Neural cell (in vitro differentiated cells): ENCODE data around the gene SHANK3. TPM values are rescaled to one million over a fixed set of nuclear protein-coding genes. Genes with fewer than 3 reads are reported as not detected.

Experiments
- H2AFZ ChIP-seq: fragments of 200-600, 300-800 bp; sonication (generic), shearing (Covaris generic); 2 replicates; pipeline ENCODE4 v1.6.0; 2014; ENCODE audit warnings: low read depth, mild to moderate bottlenecking, antibody characterized with exemption, low read length, moderate library complexity
- H3F3A ChIP-seq: fragments of 200-600 bp; shearing (Covaris generic); 2 replicates; pipeline ENCODE4 v1.6.1; 2016; ENCODE audit warnings: mild to moderate bottlenecking, moderate library complexity, mixed read lengths, antibody characterized with exemption, low read length; ENCODE audit not compliant: insufficient read depth, poor library complexity, severe bottlenecking
- H3K27ac ChIP-seq: fragments of 200-600, 300-800 bp; sonication (generic), shearing (Covaris generic); 2 replicates; pipeline ENCODE4 v1.5.1; 2014; ENCODE audit warnings: mild to moderate bottlenecking, low read length, moderate library complexity
- H3K27me3 ChIP-seq: fragments of 300-800, 200-600 bp; sonication (generic), shearing (Covaris generic); 2 replicates; pipeline ENCODE4 v1.6.0; 2014; ENCODE audit warnings: mild to moderate bottlenecking, low read depth, low read length, moderate library complexity; ENCODE audit not compliant: insufficient read depth
- H3K36me3 ChIP-seq: fragments of 300-800, 200-600 bp; sonication (generic), shearing (Covaris generic); 2 replicates; pipeline ENCODE4 v1.5.1; 2014; ENCODE audit warnings: mild to moderate bottlenecking, antibody characterized with exemption, low read length, moderate library complexity; ENCODE audit not compliant: insufficient read depth
- H3K4me2 ChIP-seq: fragments of 300-800, 200-600 bp; sonication (generic), shearing (Covaris generic); 2 replicates; pipeline ENCODE4 v1.6.0; 2014; ENCODE audit warnings: mild to moderate bottlenecking, low read length
- H3K4me3 ChIP-seq: fragments of 300-800, 200-600 bp; sonication (generic), shearing (Covaris generic); 2 replicates; pipeline ENCODE4 v1.5.1; 2014; ENCODE audit warnings: mild to moderate bottlenecking, low read length, moderate library complexity
- H3K79me2 ChIP-seq: fragments of 200-600 bp; shearing (Covaris generic); replicated peaks from 2 replicates; pipeline ENCODE4 v1.6.0; 2014; ENCODE audit warnings: mild to moderate bottlenecking, low read length, moderate library complexity; ENCODE audit not compliant: insufficient read depth
- H3K9ac ChIP-seq: fragments of 300-800, 200-600 bp; sonication (generic), shearing (Covaris generic); 2 replicates; pipeline ENCODE4 v1.6.1; 2016; ENCODE audit warnings: mild to moderate bottlenecking, low read length, mixed read lengths
- H3K9me2 ChIP-seq: fragments of 200-600 bp; shearing (Covaris generic); 2 replicates; pipeline ENCODE4 v1.6.1; 2016; ENCODE audit warnings: mild to moderate bottlenecking, low read length, mixed read lengths; ENCODE audit not compliant: insufficient read depth
- H3K9me3 ChIP-seq: fragments of 200-600, 300-800 bp; sonication (generic), shearing (Covaris generic); 2 replicates; pipeline ENCODE4 v1.6.1; 2016; ENCODE audit warnings: mild to moderate bottlenecking, mixed run types, low read length, moderate library complexity, mixed read lengths
- H4K20me1 ChIP-seq: fragments of 200-600 bp; shearing (Covaris generic); 2 replicates; pipeline ENCODE4 v1.6.1; 2016; ENCODE audit warnings: mild to moderate bottlenecking, mixed run types; ENCODE audit not compliant: insufficient read depth
- CTCF ChIP-seq: fragments of 450-650 bp; IDR thresholded peaks from 2 replicates; pipeline ENCODE4 v1.5.1; 2014; ENCODE audit warnings: antibody characterized with exemption, mild to moderate bottlenecking, moderate library complexity; ENCODE audit not compliant: poor library complexity, severe bottlenecking
- EP300 ChIP-seq: fragments of 450-650 bp; conservative IDR thresholded peaks from 2 replicates; pipeline ENCODE4 v1.6.1; 2014; ENCODE audit warnings: antibody characterized with exemption, mild to moderate bottlenecking, moderate library complexity; ENCODE audit not compliant: poor library complexity, severe bottlenecking
- EZH2 ChIP-seq: fragments of 200-600, 300-800 bp; shearing (Covaris generic), sonication (generic); IDR thresholded peaks from 2 replicates; pipeline ENCODE4 v1.6.1; 2014; ENCODE audit warnings: antibody characterized with exemption, low read length, borderline replicate concordance, mild to moderate bottlenecking; ENCODE audit not compliant: insufficient read depth, poor library complexity, severe bottlenecking
- MXI1 ChIP-seq: fragments of 450-650 bp; conservative IDR thresholded peaks from 2 replicates; pipeline ENCODE4 v1.6.1; 2014; ENCODE audit warnings: antibody characterized with exemption, mild to moderate bottlenecking; ENCODE audit not compliant: poor library complexity, severe bottlenecking
- POLR2AphosphoS5 ChIP-seq: IDR thresholded peaks from 2 replicates; pipeline ENCODE4 v1.6.1; 2012
- RAD21 ChIP-seq: fragments of 450-650 bp; conservative IDR thresholded peaks from 2 replicates; pipeline ENCODE4 v1.6.1; 2014; ENCODE audit warnings: antibody characterized with exemption, mild to moderate bottlenecking, moderate library complexity
- REST ChIP-seq: IDR thresholded peaks from 2 replicates; pipeline ENCODE4 v1.6.1; 2012; ENCODE audit warnings: borderline replicate concordance
- SMC3 ChIP-seq: fragments of 450-650 bp; conservative IDR thresholded peaks from 2 replicates; pipeline ENCODE4 v1.6.1; 2014; ENCODE audit warnings: antibody characterized with exemption, mild to moderate bottlenecking, moderate library complexity; ENCODE audit not compliant: poor library complexity
- TAF1 ChIP-seq: IDR thresholded peaks from 2 replicates; pipeline ENCODE4 v1.6.1; 2012; ENCODE audit warnings: low read depth
- polyA plus RNA-seq: library from polyadenylated mRNA; depleted of rRNA; stranded (reverse); fragments of >200 nt; gene quantifications from 2 replicates; pipeline ENCODE4 v1.2.3, GENCODE V29; 2014

SHANK3 gene
- polyA plus RNA-seq, 1 donor from 2014 or later, result 5.5 TPM

GRCh38 chr22:50626850-50627641 lies 45.6 kb upstream of the SHANK3 start:
- H3K9ac ChIP-seq, result peak overlapping the region; percentile 61
- no peak overlapping the region for H3K27ac ChIP-seq

More at GRCh38 chr22:50626850-50627641, 45.6 kb upstream of the SHANK3 start:
- TF ChIP-seq EZH2, result no peak
- no peak for TF ChIP-seq TAF1
- TF ChIP-seq EP300, result no peak
- no peak for TF ChIP-seq REST
- TF ChIP-seq POLR2AphosphoS5, result no peak
- no peak for TF ChIP-seq CTCF
- TF ChIP-seq MXI1, result no peak
- TF ChIP-seq SMC3, result no peak
- no peak for TF ChIP-seq RAD21
- H3K79me2 ChIP-seq, result no peaks in the 10 kb centered on the region
- H3K4me3 ChIP-seq, result peak overlapping the region; percentile 77
- H3F3A ChIP-seq, result no peaks in the 10 kb centered on the region
- H3K4me2 ChIP-seq, result peak overlapping the region; percentile 55
- H3K36me3 ChIP-seq, result no peaks in the 10 kb centered on the region
- no peaks in the 10 kb centered on the region for H3K27me3 ChIP-seq
- H3K9me2 ChIP-seq, result no peaks in the 10 kb centered on the region
- no peak overlapping the region for H2AFZ ChIP-seq
- no peaks in the 10 kb centered on the region for H4K20me1 ChIP-seq
- H3K9me3 ChIP-seq, result no peaks in the 10 kb centered on the region
